BJ (cell line): Measurements from ENCODE around the gene PSMD4. TPM values are rescaled to one million over a fixed set of nuclear protein-coding genes. Genes with fewer than 3 reads are reported as not detected.

Experiments
- CTCF ChIA-PET: fragments of 350-600 bp; formaldehyde crosslinking; extraction: SDS; loops from one replicate; lab custom pipeline; 2021; ENCODE audit warnings: antibody characterized with exemption, inconsistent platforms; lab: Yijun Ruan, JAX
- POLR2A ChIA-PET: fragments of 300-600 bp; sonication (Branson Sonifier 250); formaldehyde crosslinking; extraction: SDS; loops from one replicate; lab custom pipeline; 2021; ENCODE audit warnings: antibody characterized with exemption; lab: Charles Lee
- DNase-seq: peaks from one replicate; pipeline ENCODE4 v3.0.0-alpha.2; 2011; ENCODE audit warnings: low read depth
- H3K27me3 ChIP-seq: 2 replicates; pipeline ENCODE4 v1.6.0; 2011; ENCODE audit warnings: low read length; ENCODE audit not compliant: control insufficient read depth, insufficient read depth
- H3K36me3 ChIP-seq: 2 replicates; pipeline ENCODE4 v1.5.1; 2011; ENCODE audit warnings: low read length; ENCODE audit not compliant: control insufficient read depth, insufficient read depth
- H3K4me3 ChIP-seq: 2 replicates; pipeline ENCODE4 v1.5.1; 2011; ENCODE audit warnings: low read depth, mild to moderate bottlenecking, control low read depth, low read length
- polyA plus RNA-seq: library from polyadenylated mRNA; depleted of rRNA; stranded (reverse); fragments of >200 nt; gene quantifications from 2 replicates; pipeline ENCODE4 v1.2.3, GENCODE V29; 2011
- TF ChIP-seq, protein P1 (sequence below): IDR thresholded peaks from 2 replicates; pipeline ENCODE4 v1.5.1; 2011; ENCODE audit warnings: low read depth, mild to moderate bottlenecking, control low read depth, inconsistent platforms, low read length, moderate library complexity; ENCODE audit not compliant: insufficient read depth

PSMD4 gene
- polyA plus RNA-seq, 1 experiment: 255 TPM

DNA sequence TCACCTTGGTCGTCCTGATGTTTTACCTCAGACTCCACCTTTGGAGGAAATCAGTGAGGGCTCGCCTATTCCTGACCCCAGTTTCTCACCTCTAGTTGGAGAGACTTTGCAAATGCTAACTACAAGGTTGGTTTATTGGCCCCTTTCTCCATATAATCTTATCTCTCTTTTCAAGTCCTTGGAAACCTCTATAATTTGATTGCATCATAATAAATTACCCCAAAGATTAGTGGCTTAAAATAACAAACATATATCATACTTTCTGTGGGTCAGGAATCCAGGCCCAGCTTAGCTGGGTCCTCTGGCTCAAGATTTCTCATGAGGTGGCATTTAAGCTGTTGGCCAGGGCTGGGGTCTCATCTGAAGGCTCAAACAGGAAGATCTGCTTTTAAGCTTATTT is 12.1 kb upstream of the PSMD4 start:
- ChIA-PET POLR2A (no interaction called here), CTCF (interaction anchor here (0.6 to 2.5 kb wide), 2 partner anchors 10 to 248 kb away, joined by 3 to 13 read pairs; no protein-coding TSS in a partner anchor)
- H3K36me3 ChIP-seq: peaks cover 30% of the 10 kb centered on the region
- H3K27me3 ChIP-seq: no peaks in the 10 kb centered on the region
- TF ChIP-seq, protein P1, sequence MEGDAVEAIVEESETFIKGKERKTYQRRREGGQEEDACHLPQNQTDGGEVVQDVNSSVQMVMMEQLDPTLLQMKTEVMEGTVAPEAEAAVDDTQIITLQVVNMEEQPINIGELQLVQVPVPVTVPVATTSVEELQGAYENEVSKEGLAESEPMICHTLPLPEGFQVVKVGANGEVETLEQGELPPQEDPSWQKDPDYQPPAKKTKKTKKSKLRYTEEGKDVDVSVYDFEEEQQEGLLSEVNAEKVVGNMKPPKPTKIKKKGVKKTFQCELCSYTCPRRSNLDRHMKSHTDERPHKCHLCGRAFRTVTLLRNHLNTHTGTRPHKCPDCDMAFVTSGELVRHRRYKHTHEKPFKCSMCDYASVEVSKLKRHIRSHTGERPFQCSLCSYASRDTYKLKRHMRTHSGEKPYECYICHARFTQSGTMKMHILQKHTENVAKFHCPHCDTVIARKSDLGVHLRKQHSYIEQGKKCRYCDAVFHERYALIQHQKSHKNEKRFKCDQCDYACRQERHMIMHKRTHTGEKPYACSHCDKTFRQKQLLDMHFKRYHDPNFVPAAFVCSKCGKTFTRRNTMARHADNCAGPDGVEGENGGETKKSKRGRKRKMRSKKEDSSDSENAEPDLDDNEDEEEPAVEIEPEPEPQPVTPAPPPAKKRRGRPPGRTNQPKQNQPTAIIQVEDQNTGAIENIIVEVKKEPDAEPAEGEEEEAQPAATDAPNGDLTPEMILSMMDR: no peak
- no peak overlapping the region for H3K4me3 ChIP-seq
- no peak for DNase-seq

DNA sequence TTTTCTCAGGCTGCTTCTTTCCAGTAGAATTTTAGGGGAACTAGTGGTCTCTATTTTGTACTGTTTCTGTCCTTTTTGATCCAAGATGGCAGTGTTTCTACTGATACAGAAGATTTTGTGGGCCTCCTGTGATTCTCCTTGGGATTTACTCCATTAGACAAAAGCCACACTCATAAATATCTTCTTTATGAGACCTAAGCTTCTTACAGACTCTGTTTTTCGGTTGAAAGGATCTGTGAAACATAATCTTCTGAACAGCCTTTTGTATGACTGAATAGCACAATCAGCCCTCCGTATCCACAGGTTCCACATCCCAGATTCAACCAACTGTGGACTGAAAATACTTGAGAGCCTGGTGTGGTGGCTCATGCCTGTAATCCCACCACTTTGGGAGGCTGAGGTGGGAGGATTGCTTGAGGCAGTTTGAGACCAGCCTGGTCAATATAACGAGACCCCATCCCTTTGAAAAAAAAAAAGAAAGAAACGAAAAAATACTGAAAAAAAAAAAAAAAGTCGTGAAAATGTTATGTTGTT is 10.8 kb upstream of the PSMD4 start:
- Histone ChIP-seq H3K4me3 (no peak overlapping the region), H3K27me3 (no peaks in the 10 kb centered on the region), H3K36me3 (peaks cover 30% of the 10 kb centered on the region)
- DNase-seq: no peak
- TF ChIP-seq, protein P1: no peak
- CTCF ChIA-PET: interaction anchor here (2.5 kb wide), 1 partner anchor 9 kb away, joined by 13 read pairs; no protein-coding TSS in a partner anchor
- POLR2A ChIA-PET: no interaction called here

DNA sequence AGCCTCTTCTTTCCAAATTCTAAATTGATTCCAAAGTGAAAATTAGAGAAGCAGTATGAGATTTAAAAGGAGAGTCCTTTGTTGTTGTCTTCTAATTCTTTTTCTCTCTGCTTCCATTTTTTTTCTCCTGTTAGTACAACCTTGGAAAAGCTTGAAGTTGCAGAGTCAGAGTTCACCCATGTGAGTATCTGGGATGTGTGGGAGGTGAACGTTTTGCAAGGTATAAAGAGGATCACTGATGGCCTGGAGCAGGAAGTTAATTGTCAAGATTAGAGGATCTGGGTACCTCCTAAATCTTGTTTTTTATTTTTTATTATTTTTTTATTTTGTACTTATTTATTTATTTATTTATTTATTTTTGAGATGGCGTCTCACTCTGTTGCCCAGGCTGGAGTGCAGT is 7.7 kb upstream of the PSMD4 start:
- Histone ChIP-seq H3K36me3 (peaks cover 28% of the 10 kb centered on the region), H3K4me3 (no peak overlapping the region), H3K27me3 (no peaks in the 10 kb centered on the region)
- ChIA-PET CTCF (interaction anchor here (1.4 kb wide), 1 partner anchor 46 kb away, joined by 3 read pairs; no protein-coding TSS in a partner anchor), POLR2A (interaction anchor here (1.4 kb wide), 1 partner anchor 57 kb away, joined by 3 read pairs; the partner anchor contains the start of gene VPS72)
- TF ChIP-seq, protein P1: no peak
- no peak for DNase-seq

DNA sequence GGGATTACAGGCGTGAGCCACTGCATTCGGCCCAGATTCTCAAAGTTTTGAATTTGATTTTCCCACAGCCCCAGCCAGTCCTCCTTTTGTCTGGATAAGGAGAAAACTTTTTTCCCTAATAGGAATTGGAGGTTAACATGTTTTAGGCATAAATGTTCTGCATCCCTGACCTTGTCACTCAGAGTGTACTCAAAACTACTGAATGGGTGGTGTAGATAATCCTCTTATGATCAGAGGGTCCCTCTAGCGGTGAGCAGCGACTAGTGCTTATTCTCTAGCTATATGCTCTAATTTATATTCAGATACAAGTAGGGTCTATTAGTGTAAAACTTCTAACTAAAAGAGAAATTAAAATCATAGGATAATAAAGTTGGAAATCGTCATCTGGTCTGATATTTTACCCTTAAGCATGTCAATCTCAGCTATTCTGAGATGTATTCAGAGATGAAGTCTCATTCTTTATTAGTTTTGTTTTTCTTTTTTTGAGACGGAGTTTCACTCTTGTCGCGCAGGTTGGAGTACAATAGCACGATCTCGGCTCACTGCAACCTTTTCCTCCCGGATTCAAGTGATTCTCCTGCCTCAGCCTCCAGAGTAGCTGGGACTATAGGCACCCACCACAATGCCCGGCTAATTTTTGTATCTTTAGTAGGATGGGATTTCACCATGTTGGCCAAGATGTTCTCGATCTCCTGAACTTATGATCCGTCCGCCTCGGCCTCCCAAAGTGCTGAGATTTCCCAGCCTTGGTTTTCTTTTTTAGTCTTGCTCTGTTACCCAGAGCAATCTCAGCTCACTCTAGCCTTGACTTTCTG is 2.7 kb upstream of the PSMD4 start:
- H3K27me3 ChIP-seq: no peaks in the 10 kb centered on the region
- no peak overlapping the region for H3K4me3 ChIP-seq
- peaks cover 7% of the 10 kb centered on the region for H3K36me3 ChIP-seq
- TF ChIP-seq, protein P1: peak; percentile 85
- ChIA-PET POLR2A (interaction anchor here (0.6 kb wide), 1 partner anchor 57 kb away, joined by 17 read pairs; no protein-coding TSS in a partner anchor), CTCF (interaction anchor here (0.5 to 5.2 kb wide), 28 partner anchors 8 to 737 kb away, joined by 3 to 43 read pairs (median 5); partner anchors contain the start of genes MINDY1 and VPS72)
- DNase-seq: peak; percentile 15

GRCh38 chr1:151255381-151255780 is 847 bp downstream of the PSMD4 start:
- H3K36me3 ChIP-seq: no peaks in the 10 kb centered on the region; the same call in 1 of the 2 replicates
- DNase-seq: no peak
- no peaks in the 10 kb centered on the region for H3K27me3 ChIP-seq
- ChIA-PET CTCF (interaction anchor here (0.9 to 1.5 kb wide), 4 partner anchors 10 to 46 kb away, joined by 3 to 4 read pairs (median 3); no protein-coding TSS in a partner anchor), POLR2A (no interaction called here)
- TF ChIP-seq, protein P1: no peak
- peak overlapping the region; percentile 96 for H3K4me3 ChIP-seq
